ENCODE measurements around the gene SHISAL1. TPM values are rescaled to one million over a fixed set of nuclear protein-coding genes. Genes with fewer than 3 reads are reported as not detected.

SHISAL1 gene
- total RNA-seq = not detected in 2 replicates

- H3K27ac Mint-ChIP-seq = no peak within 1 kb of the TSS
- H3K4me1 Mint-ChIP-seq = peaks cover 7% of the 10 kb centered on the region
- H3K36me3 Mint-ChIP-seq (ENCODE audit: low read depth) = no peaks in the 10 kb centered on the region
- H3K4me3 Mint-ChIP-seq = no peak within 1 kb of the TSS
- H3K27me3 Mint-ChIP-seq = no peaks in the 10 kb centered on the region
- no peak for DNase-seq
- intact Hi-C loops (cut with micrococcal nuclease) = no loop called here
- H3K9me3 Mint-ChIP-seq = no peaks in the 10 kb centered on the region
These were observed at the start of gene SHISAL1 for GRCh38 chr22:44312766-44313165. Gene SHISAL1 (minus strand): TSS chr22:44312951. CDS start chr22:44300945, 12,006 bp downstream.

- Mint-ChIP-seq H3K4me3 (no peak overlapping the region), H3K36me3 (ENCODE audit: low read depth) (no peaks in the 10 kb centered on the region), H3K27me3 (peaks cover 3% of the 10 kb centered on the region), H3K27ac (no peak overlapping the region), H3K4me1 (no peaks in the 10 kb centered on the region), H3K9me3 (no peaks in the 10 kb centered on the region)
- DNase-seq = no peak
- intact Hi-C loops (cut with micrococcal nuclease) = no loop called here
These were observed 48.8 kb upstream of the SHISAL1 start for GRCh38 chr22:44361391-44362126.

GRCh38 chr22:44360668-44361381, 48.1 kb upstream of the SHISAL1 start:
- no peak overlapping the region for H3K27ac Mint-ChIP-seq
- H3K4me1 Mint-ChIP-seq = no peaks in the 10 kb centered on the region
- peaks cover 3% of the 10 kb centered on the region for H3K27me3 Mint-ChIP-seq
- H3K9me3 Mint-ChIP-seq = no peaks in the 10 kb centered on the region
- intact Hi-C loops (cut with micrococcal nuclease) = no loop called here
- no peaks in the 10 kb centered on the region for H3K36me3 Mint-ChIP-seq (ENCODE audit: low read depth)
- no peak overlapping the region for H3K4me3 Mint-ChIP-seq
- no peak for DNase-seq

GRCh38 chr22:44360306-44360667, 47.5 kb upstream of the SHISAL1 start:
- Mint-ChIP-seq H3K4me1 (no peaks in the 10 kb centered on the region), H3K36me3 (ENCODE audit: low read depth) (no peaks in the 10 kb centered on the region), H3K4me3 (no peak overlapping the region), H3K27me3 (peaks cover 3% of the 10 kb centered on the region), H3K9me3 (no peaks in the 10 kb centered on the region), H3K27ac (no peak overlapping the region)
- intact Hi-C loops (cut with micrococcal nuclease) = no loop called here
- no peak for DNase-seq

- intact Hi-C loops (cut with micrococcal nuclease) = no loop called here
- Mint-ChIP-seq H3K36me3 (ENCODE audit: low read depth) (no peaks in the 10 kb centered on the region), H3K4me1 (no peaks in the 10 kb centered on the region), H3K9me3 (no peaks in the 10 kb centered on the region), H3K4me3 (no peak overlapping the region), H3K27ac (no peak overlapping the region), H3K27me3 (peaks cover 4% of the 10 kb centered on the region)
- DNase-seq = no peak
These were observed 46.9 kb upstream of the SHISAL1 start for GRCh38 chr22:44359496-44360110.

- peaks cover 6% of the 10 kb centered on the region for H3K27me3 Mint-ChIP-seq
- no peaks in the 10 kb centered on the region for H3K4me1 Mint-ChIP-seq
- H3K36me3 Mint-ChIP-seq (ENCODE audit: low read depth) = no peaks in the 10 kb centered on the region
- no peaks in the 10 kb centered on the region for H3K9me3 Mint-ChIP-seq
- H3K27ac Mint-ChIP-seq = no peak overlapping the region
- DNase-seq = no peak
- no peak overlapping the region for H3K4me3 Mint-ChIP-seq
- intact Hi-C loops (cut with micrococcal nuclease) = no loop called here
These were observed 46.1 kb upstream of the SHISAL1 start for GRCh38 chr22:44358709-44359440.

- Mint-ChIP-seq H3K4me1 (no peaks in the 10 kb centered on the region), H3K27ac (no peak overlapping the region), H3K27me3 (peaks cover 6% of the 10 kb centered on the region), H3K9me3 (no peaks in the 10 kb centered on the region), H3K36me3 (ENCODE audit: low read depth) (no peaks in the 10 kb centered on the region), H3K4me3 (no peak overlapping the region)
- intact Hi-C loops (cut with micrococcal nuclease) = no loop called here
- DNase-seq = no peak
These were observed 45.3 kb upstream of the SHISAL1 start for GRCh38 chr22:44357966-44358465.

- H3K27me3 Mint-ChIP-seq = peaks cover 6% of the 10 kb centered on the region
- H3K4me3 Mint-ChIP-seq = no peak overlapping the region
- no peaks in the 10 kb centered on the region for H3K9me3 Mint-ChIP-seq
- intact Hi-C loops (cut with micrococcal nuclease) = no loop called here
- H3K27ac Mint-ChIP-seq = no peak overlapping the region
- no peak for DNase-seq
- no peaks in the 10 kb centered on the region for H3K4me1 Mint-ChIP-seq
- H3K36me3 Mint-ChIP-seq (ENCODE audit: low read depth) = no peaks in the 10 kb centered on the region
These were observed 44.7 kb upstream of the SHISAL1 start for GRCh38 chr22:44357296-44357965.

- Mint-ChIP-seq H3K27me3 (peaks cover 11% of the 10 kb centered on the region), H3K4me3 (no peak overlapping the region)
These were observed 42.9 kb upstream of the SHISAL1 start for GRCh38 chr22:44355716-44356070.

GRCh38 chr22:44354288-44354687, 41.5 kb upstream of the SHISAL1 start:
- Mint-ChIP-seq H3K9me3 (no peaks in the 10 kb centered on the region), H3K27me3 (peaks cover 11% of the 10 kb centered on the region), H3K36me3 (ENCODE audit: low read depth) (no peaks in the 10 kb centered on the region), H3K27ac (no peak overlapping the region), H3K4me3 (no peak overlapping the region), H3K4me1 (peaks cover 5% of the 10 kb centered on the region)
- DNase-seq = no peak
- intact Hi-C loops (cut with micrococcal nuclease) = no loop called here

More at GRCh38 chr22:44355716-44356070, 42.9 kb upstream of the SHISAL1 start:
- Mint-ChIP-seq H3K9me3 (no peaks in the 10 kb centered on the region), H3K27ac (no peak overlapping the region), H3K36me3 (ENCODE audit: low read depth) (no peaks in the 10 kb centered on the region), H3K4me1 (peaks cover 5% of the 10 kb centered on the region)
- DNase-seq = no peak
- intact Hi-C loops (cut with micrococcal nuclease) = no loop called here

GRCh38 chr22:44353041-44353440, 40.3 kb upstream of the SHISAL1 start:
- intact Hi-C loops (cut with micrococcal nuclease) = no loop called here
- Mint-ChIP-seq H3K27me3 (peaks cover 8% of the 10 kb centered on the region), H3K4me3 (no peak overlapping the region), H3K9me3 (no peaks in the 10 kb centered on the region), H3K36me3 (ENCODE audit: low read depth) (no peaks in the 10 kb centered on the region), H3K27ac (no peak overlapping the region), H3K4me1 (peaks cover 5% of the 10 kb centered on the region)
- DNase-seq = no peak

- Mint-ChIP-seq H3K36me3 (ENCODE audit: low read depth) (no peaks in the 10 kb centered on the region), H3K27ac (no peak overlapping the region), H3K27me3 (peaks cover 8% of the 10 kb centered on the region), H3K9me3 (no peaks in the 10 kb centered on the region), H3K4me3 (no peak overlapping the region), H3K4me1 (peaks cover 5% of the 10 kb centered on the region)
- no peak for DNase-seq
- intact Hi-C loops (cut with micrococcal nuclease) = no loop called here
These were observed 39.8 kb upstream of the SHISAL1 start for GRCh38 chr22:44352378-44353035.
